GM18502 (cell line): Measurements from ENCODE around the gene SPZ1.
"Not testable (repeated sequence)": the region's sequence is repeated elsewhere in the genome, so short reads cannot be mapped to it uniquely, and the experiment has no call there.

Experiments
- ATAC-seq: cut with Tn5 transposase; IDR thresholded peaks from one replicate; pipeline ENCODE4 v1.9.1; 2021; ENCODE audit warnings: mild to moderate bottlenecking; ENCODE audit not compliant: unreplicated experiment, poor library complexity

SPZ1 gene

DNA sequence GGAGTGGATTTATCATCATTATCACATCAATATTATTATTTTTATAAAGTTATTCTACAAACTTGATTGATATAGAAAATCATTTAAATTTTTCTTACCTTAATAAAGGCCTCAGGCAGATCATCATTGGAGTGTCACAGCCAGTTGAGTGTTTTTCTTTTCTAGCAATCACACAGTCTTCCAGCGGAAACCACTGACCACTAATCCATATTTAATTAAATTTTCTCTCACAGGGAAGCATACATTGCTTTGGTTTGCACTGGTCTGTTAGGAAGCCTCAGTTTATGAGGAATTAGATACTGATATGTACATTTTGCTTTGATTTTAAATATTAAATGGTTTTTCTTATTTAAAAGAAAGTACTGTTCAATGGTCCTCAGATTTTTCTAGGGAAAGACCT is 6.7 kb downstream of the SPZ1 start:
- ATAC-seq = no peak

- no peak for ATAC-seq
Measured at GRCh38 chr5:80337379-80337778, 17.6 kb downstream of the SPZ1 start.

DNA sequence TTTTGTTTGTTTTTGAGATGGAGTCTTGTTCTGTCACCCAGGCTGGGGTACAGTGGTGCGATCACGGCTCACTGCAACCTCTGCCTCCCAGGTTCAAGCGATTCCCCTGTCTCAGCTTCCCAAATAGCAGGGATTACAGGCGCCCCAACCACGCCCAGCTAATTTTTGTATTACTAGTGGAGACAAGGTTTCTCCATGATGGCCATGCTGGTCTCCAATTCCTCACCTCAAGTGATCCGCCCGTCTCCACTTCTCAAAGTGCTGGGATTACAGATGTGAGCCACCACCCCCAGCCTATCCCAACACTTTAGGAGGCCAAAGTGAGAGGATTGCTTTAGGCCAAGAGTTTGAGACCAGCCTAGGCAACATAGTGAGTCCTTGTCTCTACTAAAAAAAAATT is 19.3 kb downstream of the SPZ1 start:
- no peak for ATAC-seq

GRCh38 chr5:80341016-80341775 is 21.4 kb downstream of the SPZ1 start:
- no peak for ATAC-seq

DNA sequence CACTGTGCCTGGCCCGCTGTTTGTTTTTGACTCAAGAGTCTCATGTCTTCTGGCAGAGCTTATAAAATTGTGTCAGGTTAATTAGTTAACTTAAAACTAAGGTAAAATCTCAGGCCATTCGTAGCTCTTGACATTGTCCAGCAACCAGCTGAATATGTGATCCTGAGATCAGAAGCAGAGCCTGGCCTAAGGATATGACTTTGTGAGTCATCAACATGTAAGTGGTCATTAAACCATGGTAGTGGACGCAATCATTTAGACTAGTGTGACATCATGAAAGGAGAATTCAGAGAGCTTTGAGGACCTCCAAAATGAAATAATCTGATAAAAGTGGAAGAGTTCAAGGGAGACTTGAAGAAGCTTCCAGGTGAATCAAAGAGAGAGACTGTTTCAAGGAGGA is 23.3 kb downstream of the SPZ1 start:
- ATAC-seq = no peak

DNA sequence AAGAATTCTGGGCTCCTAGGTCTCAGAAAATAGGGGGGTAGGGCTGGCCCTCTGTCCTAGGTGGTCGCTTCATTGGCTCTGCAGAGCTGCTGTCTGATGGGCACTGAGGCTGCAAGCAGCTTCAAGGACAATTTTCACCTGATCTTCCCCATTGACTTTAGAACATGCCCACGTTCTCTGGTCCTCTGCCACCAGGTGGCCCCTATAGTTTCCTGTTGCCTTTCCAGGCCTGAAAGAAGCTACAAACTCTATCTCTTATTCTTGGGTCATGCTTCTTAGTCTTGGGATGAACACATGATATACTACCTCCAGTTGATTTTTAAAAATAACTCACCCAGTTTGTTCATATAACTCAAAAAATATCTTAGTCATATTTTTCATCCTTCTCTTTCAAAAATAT is 26.3 kb downstream of the SPZ1 start:
- no peak for ATAC-seq

DNA sequence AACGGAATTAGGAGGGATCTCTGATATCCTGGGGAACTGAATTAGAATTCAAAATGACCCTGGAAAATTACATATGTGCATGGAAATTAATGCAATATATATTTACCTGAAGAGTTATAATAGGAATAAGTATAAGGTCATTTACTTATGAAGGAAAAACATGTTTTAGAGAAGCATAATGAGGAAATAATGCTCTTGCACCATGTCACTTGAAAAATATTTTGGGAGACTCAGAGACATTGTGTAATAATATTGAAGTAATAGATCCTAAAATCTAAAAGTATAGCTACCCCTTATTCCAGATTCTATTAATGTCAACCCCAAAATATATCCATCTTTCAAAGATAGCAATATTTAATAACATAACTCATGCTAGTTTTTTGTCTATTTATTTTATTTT is 28.4 kb downstream of the SPZ1 start:
- ATAC-seq = no peak

DNA sequence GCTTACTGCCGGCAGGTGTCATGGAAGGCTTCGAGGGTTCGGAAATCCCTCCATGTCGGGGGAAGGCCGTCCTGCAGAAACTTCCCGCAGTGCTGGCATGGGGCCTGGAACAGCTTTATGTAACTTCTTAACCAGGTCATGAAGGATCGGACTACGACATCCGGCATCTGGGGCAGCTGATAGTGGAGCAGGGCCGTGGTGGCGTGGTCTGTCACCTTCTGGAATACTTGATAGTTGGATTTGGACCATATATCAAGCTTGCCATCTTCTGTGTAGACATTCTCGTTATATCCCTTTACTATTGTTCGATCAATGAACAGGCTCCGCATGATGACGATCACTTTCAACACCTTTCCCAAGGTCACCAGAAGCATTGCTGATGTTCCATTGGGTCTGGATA is 31.2 kb downstream of the SPZ1 start:
- ATAC-seq = not testable (repeated sequence)

DNA sequence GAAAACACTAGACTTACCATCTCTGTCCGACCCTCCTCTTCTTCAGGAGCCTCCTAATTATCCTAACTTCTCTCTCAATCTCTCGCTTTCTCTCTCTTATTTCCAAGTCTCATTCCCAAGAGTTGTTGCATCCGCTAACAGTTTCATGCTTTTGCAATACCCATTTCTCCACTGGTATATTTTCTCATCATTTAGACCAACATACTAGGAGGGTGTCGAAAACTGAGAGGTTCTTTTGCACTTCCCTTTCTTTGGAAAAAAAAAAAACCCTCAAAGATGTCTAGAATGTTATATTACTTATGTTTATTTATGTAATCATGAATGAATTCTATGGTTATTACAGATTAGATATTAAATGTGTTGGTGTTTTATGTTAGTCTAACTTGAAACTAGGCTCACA is 35.9 kb downstream of the SPZ1 start:
- no peak for ATAC-seq

DNA sequence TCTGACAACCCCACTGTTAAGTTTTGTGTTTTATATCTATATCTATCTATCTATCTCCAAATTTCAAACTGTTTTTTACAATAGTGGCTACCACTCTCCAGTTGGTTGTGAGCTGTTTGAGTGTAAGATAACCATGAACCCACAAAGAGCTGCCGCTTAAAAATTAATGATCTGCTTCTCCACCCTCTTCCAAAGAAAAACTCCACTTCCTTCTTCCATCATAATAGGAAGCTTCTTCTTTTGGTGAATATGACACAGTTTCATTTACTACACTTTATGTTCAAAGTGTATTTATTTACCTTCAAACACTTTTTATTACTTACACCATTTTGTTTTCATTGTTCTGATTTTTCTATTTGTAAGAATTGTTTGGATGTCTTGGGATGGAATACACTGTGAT is 37.9 kb downstream of the SPZ1 start:
- ATAC-seq = no peak

GRCh38 chr5:80360914-80361444 is 41.2 kb downstream of the SPZ1 start:
- no peak for ATAC-seq

- no peak for ATAC-seq
Measured at GRCh38 chr5:80364892-80365291, 45.1 kb downstream of the SPZ1 start.

- ATAC-seq = no peak
Measured at GRCh38 chr5:80368661-80369480, 49.1 kb downstream of the SPZ1 start.

DNA sequence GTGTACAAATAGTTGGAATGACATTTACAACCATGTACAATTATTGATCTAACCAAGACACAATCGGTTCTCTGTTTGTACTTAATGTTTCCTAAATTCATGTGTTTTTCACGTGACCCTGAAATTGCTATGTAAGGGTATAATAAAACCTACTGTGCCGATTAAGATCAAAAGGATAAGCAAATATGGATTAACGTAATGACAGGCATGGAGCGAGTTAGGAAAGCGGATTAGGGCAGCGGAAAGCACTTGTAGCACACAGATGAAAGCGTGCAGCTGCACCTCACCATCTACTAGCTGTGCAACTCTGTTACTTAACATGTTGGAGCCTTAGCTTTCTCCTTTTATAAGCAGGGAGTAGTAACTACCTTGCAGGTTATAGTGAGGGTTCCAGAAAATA is 49.7 kb downstream of the SPZ1 start:
- no peak for ATAC-seq

DNA sequence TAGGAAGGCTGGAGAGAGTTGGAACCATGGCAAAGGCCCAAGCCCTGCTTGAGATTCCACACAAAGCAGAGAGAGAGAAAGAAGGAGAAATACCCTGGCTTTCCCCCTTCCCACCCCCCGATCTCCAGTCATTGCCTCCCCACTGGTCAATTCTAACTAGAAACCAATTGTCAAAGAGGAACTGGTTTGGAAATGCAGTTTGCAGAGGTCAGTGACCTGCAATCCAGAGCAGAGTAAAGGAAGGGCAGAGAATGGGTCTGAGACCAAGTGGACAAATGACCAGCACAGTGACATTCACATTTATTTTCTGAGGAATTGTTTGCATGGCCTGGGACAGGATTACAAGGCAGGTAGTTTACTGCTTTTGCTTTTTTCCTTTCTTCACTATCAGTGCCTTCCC is 50.6 kb downstream of the SPZ1 start:
- no peak for ATAC-seq
